ENCODE data around the gene PCLO.

- TF ChIP-seq, protein P1, sequence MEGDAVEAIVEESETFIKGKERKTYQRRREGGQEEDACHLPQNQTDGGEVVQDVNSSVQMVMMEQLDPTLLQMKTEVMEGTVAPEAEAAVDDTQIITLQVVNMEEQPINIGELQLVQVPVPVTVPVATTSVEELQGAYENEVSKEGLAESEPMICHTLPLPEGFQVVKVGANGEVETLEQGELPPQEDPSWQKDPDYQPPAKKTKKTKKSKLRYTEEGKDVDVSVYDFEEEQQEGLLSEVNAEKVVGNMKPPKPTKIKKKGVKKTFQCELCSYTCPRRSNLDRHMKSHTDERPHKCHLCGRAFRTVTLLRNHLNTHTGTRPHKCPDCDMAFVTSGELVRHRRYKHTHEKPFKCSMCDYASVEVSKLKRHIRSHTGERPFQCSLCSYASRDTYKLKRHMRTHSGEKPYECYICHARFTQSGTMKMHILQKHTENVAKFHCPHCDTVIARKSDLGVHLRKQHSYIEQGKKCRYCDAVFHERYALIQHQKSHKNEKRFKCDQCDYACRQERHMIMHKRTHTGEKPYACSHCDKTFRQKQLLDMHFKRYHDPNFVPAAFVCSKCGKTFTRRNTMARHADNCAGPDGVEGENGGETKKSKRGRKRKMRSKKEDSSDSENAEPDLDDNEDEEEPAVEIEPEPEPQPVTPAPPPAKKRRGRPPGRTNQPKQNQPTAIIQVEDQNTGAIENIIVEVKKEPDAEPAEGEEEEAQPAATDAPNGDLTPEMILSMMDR (IDR thresholded peaks at IDR 0.05) = no peak
- TF ChIP-seq POLR2A (IDR thresholded peaks at IDR 0.05) = no peak
These were observed 102.5 kb downstream of the PCLO start for GRCh38 chr7:83060218-83060617.
